Neural cell (in vitro differentiated cells): Measurements from ENCODE around the gene EPC1. TPM values are rescaled to one million over a fixed set of nuclear protein-coding genes. Genes with fewer than 3 reads are reported as not detected.

Experiments used
- H2AFZ ChIP-seq: fragments of 200-600, 300-800 bp; sonication (generic), shearing (Covaris generic); 2 replicates; pipeline ENCODE4 v1.6.0; 2014; ENCODE audit warnings: low read depth, mild to moderate bottlenecking, antibody characterized with exemption, low read length, moderate library complexity
- H3F3A ChIP-seq: fragments of 200-600 bp; shearing (Covaris generic); 2 replicates; pipeline ENCODE4 v1.6.1; 2016; ENCODE audit warnings: mild to moderate bottlenecking, moderate library complexity, mixed read lengths, antibody characterized with exemption, low read length; ENCODE audit not compliant: insufficient read depth, poor library complexity, severe bottlenecking
- H3K27ac ChIP-seq: fragments of 200-600, 300-800 bp; sonication (generic), shearing (Covaris generic); 2 replicates; pipeline ENCODE4 v1.5.1; 2014; ENCODE audit warnings: mild to moderate bottlenecking, low read length, moderate library complexity
- H3K27me3 ChIP-seq: fragments of 300-800, 200-600 bp; sonication (generic), shearing (Covaris generic); 2 replicates; pipeline ENCODE4 v1.6.0; 2014; ENCODE audit warnings: mild to moderate bottlenecking, low read depth, low read length, moderate library complexity; ENCODE audit not compliant: insufficient read depth
- H3K36me3 ChIP-seq: fragments of 300-800, 200-600 bp; sonication (generic), shearing (Covaris generic); 2 replicates; pipeline ENCODE4 v1.5.1; 2014; ENCODE audit warnings: mild to moderate bottlenecking, antibody characterized with exemption, low read length, moderate library complexity; ENCODE audit not compliant: insufficient read depth
- H3K4me2 ChIP-seq: fragments of 300-800, 200-600 bp; sonication (generic), shearing (Covaris generic); 2 replicates; pipeline ENCODE4 v1.6.0; 2014; ENCODE audit warnings: mild to moderate bottlenecking, low read length
- H3K4me3 ChIP-seq: fragments of 300-800, 200-600 bp; sonication (generic), shearing (Covaris generic); 2 replicates; pipeline ENCODE4 v1.5.1; 2014; ENCODE audit warnings: mild to moderate bottlenecking, low read length, moderate library complexity
- H3K79me2 ChIP-seq: fragments of 200-600 bp; shearing (Covaris generic); replicated peaks from 2 replicates; pipeline ENCODE4 v1.6.0; 2014; ENCODE audit warnings: mild to moderate bottlenecking, low read length, moderate library complexity; ENCODE audit not compliant: insufficient read depth
- H3K9ac ChIP-seq: fragments of 300-800, 200-600 bp; sonication (generic), shearing (Covaris generic); 2 replicates; pipeline ENCODE4 v1.6.1; 2016; ENCODE audit warnings: mild to moderate bottlenecking, low read length, mixed read lengths
- H3K9me2 ChIP-seq: fragments of 200-600 bp; shearing (Covaris generic); 2 replicates; pipeline ENCODE4 v1.6.1; 2016; ENCODE audit warnings: mild to moderate bottlenecking, low read length, mixed read lengths; ENCODE audit not compliant: insufficient read depth
- H3K9me3 ChIP-seq: fragments of 200-600, 300-800 bp; sonication (generic), shearing (Covaris generic); 2 replicates; pipeline ENCODE4 v1.6.1; 2016; ENCODE audit warnings: mild to moderate bottlenecking, mixed run types, low read length, moderate library complexity, mixed read lengths
- H4K20me1 ChIP-seq: fragments of 200-600 bp; shearing (Covaris generic); 2 replicates; pipeline ENCODE4 v1.6.1; 2016; ENCODE audit warnings: mild to moderate bottlenecking, mixed run types; ENCODE audit not compliant: insufficient read depth
- CTCF ChIP-seq: fragments of 450-650 bp; IDR thresholded peaks from 2 replicates; pipeline ENCODE4 v1.5.1; 2014; ENCODE audit warnings: antibody characterized with exemption, mild to moderate bottlenecking, moderate library complexity; ENCODE audit not compliant: poor library complexity, severe bottlenecking
- EP300 ChIP-seq: fragments of 450-650 bp; conservative IDR thresholded peaks from 2 replicates; pipeline ENCODE4 v1.6.1; 2014; ENCODE audit warnings: antibody characterized with exemption, mild to moderate bottlenecking, moderate library complexity; ENCODE audit not compliant: poor library complexity, severe bottlenecking
- EZH2 ChIP-seq: fragments of 200-600, 300-800 bp; shearing (Covaris generic), sonication (generic); IDR thresholded peaks from 2 replicates; pipeline ENCODE4 v1.6.1; 2014; ENCODE audit warnings: antibody characterized with exemption, low read length, borderline replicate concordance, mild to moderate bottlenecking; ENCODE audit not compliant: insufficient read depth, poor library complexity, severe bottlenecking
- MXI1 ChIP-seq: fragments of 450-650 bp; conservative IDR thresholded peaks from 2 replicates; pipeline ENCODE4 v1.6.1; 2014; ENCODE audit warnings: antibody characterized with exemption, mild to moderate bottlenecking; ENCODE audit not compliant: poor library complexity, severe bottlenecking
- POLR2AphosphoS5 ChIP-seq: IDR thresholded peaks from 2 replicates; pipeline ENCODE4 v1.6.1; 2012
- RAD21 ChIP-seq: fragments of 450-650 bp; conservative IDR thresholded peaks from 2 replicates; pipeline ENCODE4 v1.6.1; 2014; ENCODE audit warnings: antibody characterized with exemption, mild to moderate bottlenecking, moderate library complexity
- SMC3 ChIP-seq: fragments of 450-650 bp; conservative IDR thresholded peaks from 2 replicates; pipeline ENCODE4 v1.6.1; 2014; ENCODE audit warnings: antibody characterized with exemption, mild to moderate bottlenecking, moderate library complexity; ENCODE audit not compliant: poor library complexity
- TAF1 ChIP-seq: IDR thresholded peaks from 2 replicates; pipeline ENCODE4 v1.6.1; 2012; ENCODE audit warnings: low read depth
- polyA plus RNA-seq: library from polyadenylated mRNA; depleted of rRNA; stranded (reverse); fragments of >200 nt; gene quantifications from 2 replicates; pipeline ENCODE4 v1.2.3, GENCODE V29; 2014
- TF ChIP-seq, protein P1 (sequence below): IDR thresholded peaks from 2 replicates; pipeline ENCODE4 v1.6.1; 2012; ENCODE audit warnings: borderline replicate concordance

Gene EPC1
- polyA plus RNA-seq, 1 donor from 2014 or later, result 137 TPM

- Histone ChIP-seq H3K9me2 (no peaks in the 10 kb centered on the region), H3K79me2 (peaks cover 59% of the 10 kb centered on the region), H3K36me3 (peaks cover 5% of the 10 kb centered on the region), H2AFZ (no peak overlapping the region), H3K9me3 (no peaks in the 10 kb centered on the region), H3K27me3 (no peaks in the 10 kb centered on the region), H3K4me3 (peak overlapping the region; percentile 77), H3F3A (peaks cover 5% of the 10 kb centered on the region), H3K27ac (peak overlapping the region; percentile 96), H3K9ac (peak overlapping the region; percentile 84), H3K4me2 (peak overlapping the region; percentile 81), H4K20me1 (no peaks in the 10 kb centered on the region)
- no peak for TF ChIP-seq TAF1
- TF ChIP-seq EP300, result peak; percentile 15
- TF ChIP-seq EZH2, result no peak
- TF ChIP-seq POLR2AphosphoS5, result peak; percentile 66
- TF ChIP-seq, protein P1, sequence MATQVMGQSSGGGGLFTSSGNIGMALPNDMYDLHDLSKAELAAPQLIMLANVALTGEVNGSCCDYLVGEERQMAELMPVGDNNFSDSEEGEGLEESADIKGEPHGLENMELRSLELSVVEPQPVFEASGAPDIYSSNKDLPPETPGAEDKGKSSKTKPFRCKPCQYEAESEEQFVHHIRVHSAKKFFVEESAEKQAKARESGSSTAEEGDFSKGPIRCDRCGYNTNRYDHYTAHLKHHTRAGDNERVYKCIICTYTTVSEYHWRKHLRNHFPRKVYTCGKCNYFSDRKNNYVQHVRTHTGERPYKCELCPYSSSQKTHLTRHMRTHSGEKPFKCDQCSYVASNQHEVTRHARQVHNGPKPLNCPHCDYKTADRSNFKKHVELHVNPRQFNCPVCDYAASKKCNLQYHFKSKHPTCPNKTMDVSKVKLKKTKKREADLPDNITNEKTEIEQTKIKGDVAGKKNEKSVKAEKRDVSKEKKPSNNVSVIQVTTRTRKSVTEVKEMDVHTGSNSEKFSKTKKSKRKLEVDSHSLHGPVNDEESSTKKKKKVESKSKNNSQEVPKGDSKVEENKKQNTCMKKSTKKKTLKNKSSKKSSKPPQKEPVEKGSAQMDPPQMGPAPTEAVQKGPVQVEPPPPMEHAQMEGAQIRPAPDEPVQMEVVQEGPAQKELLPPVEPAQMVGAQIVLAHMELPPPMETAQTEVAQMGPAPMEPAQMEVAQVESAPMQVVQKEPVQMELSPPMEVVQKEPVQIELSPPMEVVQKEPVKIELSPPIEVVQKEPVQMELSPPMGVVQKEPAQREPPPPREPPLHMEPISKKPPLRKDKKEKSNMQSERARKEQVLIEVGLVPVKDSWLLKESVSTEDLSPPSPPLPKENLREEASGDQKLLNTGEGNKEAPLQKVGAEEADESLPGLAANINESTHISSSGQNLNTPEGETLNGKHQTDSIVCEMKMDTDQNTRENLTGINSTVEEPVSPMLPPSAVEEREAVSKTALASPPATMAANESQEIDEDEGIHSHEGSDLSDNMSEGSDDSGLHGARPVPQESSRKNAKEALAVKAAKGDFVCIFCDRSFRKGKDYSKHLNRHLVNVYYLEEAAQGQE, result peak; percentile 51
- TF ChIP-seq RAD21, result no peak
- no peak for TF ChIP-seq MXI1
- peak; percentile 71 for TF ChIP-seq CTCF
- TF ChIP-seq SMC3, result peak; percentile 24
Measured at GRCh38 chr10:32377458-32378259, 30.7 kb upstream of the EPC1 start.

GRCh38 chr10:32376771-32377170, 29.8 kb upstream of the EPC1 start:
- peak overlapping the region; percentile 81 for H3K4me2 ChIP-seq
- no peak for TF ChIP-seq TAF1
- TF ChIP-seq EZH2, result no peak
- no peak for TF ChIP-seq MXI1
- no peak for TF ChIP-seq EP300
- H3K27ac ChIP-seq, result peak overlapping the region; percentile 96
- H4K20me1 ChIP-seq, result no peaks in the 10 kb centered on the region
- H3F3A ChIP-seq, result peaks cover 5% of the 10 kb centered on the region
- no peaks in the 10 kb centered on the region for H3K9me2 ChIP-seq
- peak overlapping the region; percentile 84 for H3K9ac ChIP-seq
- H2AFZ ChIP-seq, result no peak overlapping the region
- H3K79me2 ChIP-seq, result peaks cover 68% of the 10 kb centered on the region
- H3K9me3 ChIP-seq, result no peaks in the 10 kb centered on the region
- peaks cover 5% of the 10 kb centered on the region for H3K36me3 ChIP-seq
- H3K4me3 ChIP-seq, result peak overlapping the region; percentile 77
- no peaks in the 10 kb centered on the region for H3K27me3 ChIP-seq
